Endodermal cell (in vitro differentiated cells): ENCODE data around the gene MARK1. TPM values are rescaled to one million over a fixed set of nuclear protein-coding genes. Genes with fewer than 3 reads are reported as not detected.

ENCODE experiments used
- DNase-seq: peaks from one replicate; pipeline ENCODE4 v3.0.0-alpha.2; 2017
- H3K27ac ChIP-seq: 2 replicates; pipeline ENCODE4 v1.5.1; 2013; ENCODE audit warnings: mild to moderate bottlenecking, low read depth, low read length, moderate library complexity
- H3K27me3 ChIP-seq: 2 replicates; pipeline ENCODE4 v1.6.1; 2013; ENCODE audit warnings: mild to moderate bottlenecking, low read length, moderate library complexity; ENCODE audit not compliant: insufficient read depth, control insufficient read depth, poor library complexity, severe bottlenecking
- H3K36me3 ChIP-seq: 2 replicates; pipeline ENCODE4 v1.7.0; 2013; ENCODE audit warnings: mild to moderate bottlenecking, low read length, moderate library complexity; ENCODE audit not compliant: control insufficient read depth, insufficient read depth
- H3K4me1 ChIP-seq: one replicate; pipeline ENCODE4 v1.7.0; 2013; ENCODE audit warnings: low read length; ENCODE audit not compliant: control insufficient read depth, insufficient read depth
- H3K4me3 ChIP-seq: 2 replicates; pipeline ENCODE4 v1.5.1; 2013; ENCODE audit warnings: mild to moderate bottlenecking, low read length, moderate library complexity
- H3K9ac ChIP-seq: 2 replicates; pipeline ENCODE4 v1.6.1; 2013; ENCODE audit warnings: mild to moderate bottlenecking, low read length, moderate library complexity; ENCODE audit not compliant: poor library complexity, severe bottlenecking; ENCODE audit errors: extremely low read depth
- H3K9me3 ChIP-seq: 2 replicates; pipeline ENCODE4 v1.6.1; 2013; ENCODE audit warnings: mild to moderate bottlenecking, low read length, moderate library complexity; ENCODE audit not compliant: control insufficient read depth
- H3K27ac Mint-ChIP-seq: 2 replicates; pipeline ENCODE4 v1.8.0; 2020; ENCODE audit warnings: mixed read lengths
- H3K27me3 Mint-ChIP-seq: 2 replicates; pipeline ENCODE4 v1.8.0; 2021; ENCODE audit warnings: mild to moderate bottlenecking, mixed read lengths; ENCODE audit not compliant: insufficient read depth
- H3K36me3 Mint-ChIP-seq: 2 replicates; pipeline ENCODE4 v1.8.0; 2020; ENCODE audit warnings: low read depth, mixed read lengths
- H3K4me1 Mint-ChIP-seq: 2 replicates; pipeline ENCODE4 v1.8.0; 2020; ENCODE audit warnings: mixed read lengths
- H3K4me3 Mint-ChIP-seq: 2 replicates; pipeline ENCODE4 v1.8.0; 2020; ENCODE audit warnings: mild to moderate bottlenecking, moderate library complexity, mixed read lengths
- H3K9me3 Mint-ChIP-seq: 2 replicates; pipeline ENCODE4 v1.8.0; 2020; ENCODE audit warnings: mild to moderate bottlenecking, mixed read lengths
- WGBS, 2 experiments: methylation state at CpG; one replicate each; pipeline versions ENCODE4 v1.1.5 to v1.1.7; 2013; ENCODE audit warnings: missing lambda C conversion rate in 2 of 2, mixed read lengths in 1 of 2; ENCODE audit not compliant: insufficient coverage in 1 of 2, insufficient read length in 1 of 2; 5-methylcytosine and 5-hydroxymethylcytosine counted together
- total RNA-seq, 2 donors: library from RNA; stranded (reverse); fragmentation: NEBNext Ultra II Directional in 1 of 2; extraction: Animal tissue kit (Norgen Biotek cat#: 25700) in 1 of 2; gene quantifications; 2 replicates in 1 of 2; 3 replicates in 1 of 2; pipeline ENCODE4 v1.2.1, GENCODE V29; 2021
- TF ChIP-seq, protein P1 (sequence below): fragments of 200-600 bp; sonication (generic); conservative IDR thresholded peaks from 2 replicates; pipeline ENCODE4 v1.5.0; 2021; ENCODE audit warnings: antibody characterized with exemption, mild to moderate bottlenecking

MARK1 gene
- total RNA-seq, 2 donors from 2014 or later = 8.8 to 12.6 TPM

DNA sequence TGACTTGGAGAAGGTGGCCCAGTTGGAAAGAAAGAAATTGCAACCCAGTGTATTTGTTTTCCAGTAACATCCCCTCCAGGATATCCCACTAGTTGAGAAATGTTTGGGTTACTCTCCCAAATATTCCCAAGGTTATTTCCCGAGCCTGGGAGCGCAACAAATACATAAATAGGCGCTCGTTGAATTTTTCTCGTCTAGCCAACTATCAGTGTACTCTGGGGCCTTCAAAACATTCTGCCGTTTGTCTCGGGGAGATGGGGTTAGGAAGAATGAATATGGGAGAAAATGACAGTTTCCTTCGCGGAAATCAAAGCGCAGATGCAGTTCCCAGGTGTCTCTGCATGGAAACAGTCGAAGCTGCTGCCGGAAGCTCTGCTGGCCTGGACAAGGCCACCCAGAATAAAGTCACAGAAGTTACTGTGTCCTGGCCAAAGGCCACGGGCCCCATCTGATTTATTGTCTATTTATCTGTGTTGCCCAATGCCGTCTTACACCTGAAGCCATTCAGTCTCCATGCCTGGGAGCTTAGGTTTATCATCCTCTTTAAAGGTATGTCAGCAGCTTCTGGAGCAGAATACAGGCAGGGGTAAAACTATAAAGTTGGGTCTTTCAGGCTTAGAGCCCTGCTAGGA, 163.2 kb downstream of the MARK1 start:
- H3K4me3 Mint-ChIP-seq = peak overlapping the region; percentile 77
- peaks cover 39% of the 10 kb centered on the region for H3K27me3 Mint-ChIP-seq
- H3K9me3 Mint-ChIP-seq = no peaks in the 10 kb centered on the region
- TF ChIP-seq, protein P1, sequence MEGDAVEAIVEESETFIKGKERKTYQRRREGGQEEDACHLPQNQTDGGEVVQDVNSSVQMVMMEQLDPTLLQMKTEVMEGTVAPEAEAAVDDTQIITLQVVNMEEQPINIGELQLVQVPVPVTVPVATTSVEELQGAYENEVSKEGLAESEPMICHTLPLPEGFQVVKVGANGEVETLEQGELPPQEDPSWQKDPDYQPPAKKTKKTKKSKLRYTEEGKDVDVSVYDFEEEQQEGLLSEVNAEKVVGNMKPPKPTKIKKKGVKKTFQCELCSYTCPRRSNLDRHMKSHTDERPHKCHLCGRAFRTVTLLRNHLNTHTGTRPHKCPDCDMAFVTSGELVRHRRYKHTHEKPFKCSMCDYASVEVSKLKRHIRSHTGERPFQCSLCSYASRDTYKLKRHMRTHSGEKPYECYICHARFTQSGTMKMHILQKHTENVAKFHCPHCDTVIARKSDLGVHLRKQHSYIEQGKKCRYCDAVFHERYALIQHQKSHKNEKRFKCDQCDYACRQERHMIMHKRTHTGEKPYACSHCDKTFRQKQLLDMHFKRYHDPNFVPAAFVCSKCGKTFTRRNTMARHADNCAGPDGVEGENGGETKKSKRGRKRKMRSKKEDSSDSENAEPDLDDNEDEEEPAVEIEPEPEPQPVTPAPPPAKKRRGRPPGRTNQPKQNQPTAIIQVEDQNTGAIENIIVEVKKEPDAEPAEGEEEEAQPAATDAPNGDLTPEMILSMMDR = no peak
- H3K27ac Mint-ChIP-seq = no peak overlapping the region
- H3K36me3 ChIP-seq = no peaks in the 10 kb centered on the region
- H3K4me1 Mint-ChIP-seq = peaks cover 7% of the 10 kb centered on the region
- H3K9me3 ChIP-seq = no peaks in the 10 kb centered on the region
- H3K4me1 ChIP-seq = no peaks in the 10 kb centered on the region
- H3K4me3 ChIP-seq = peak overlapping the region; percentile 83
- peak overlapping the region; percentile 35 for H3K9ac ChIP-seq
- H3K27me3 ChIP-seq = peaks cover 31% of the 10 kb centered on the region
- no peak overlapping the region for H3K27ac ChIP-seq
- no peaks in the 10 kb centered on the region for H3K36me3 Mint-ChIP-seq
- 77 to 91% methylated on average over 7 to 14 of the region's 14 CpGs for WGBS, 2 experiments
- DNase-seq = no peak

DNA sequence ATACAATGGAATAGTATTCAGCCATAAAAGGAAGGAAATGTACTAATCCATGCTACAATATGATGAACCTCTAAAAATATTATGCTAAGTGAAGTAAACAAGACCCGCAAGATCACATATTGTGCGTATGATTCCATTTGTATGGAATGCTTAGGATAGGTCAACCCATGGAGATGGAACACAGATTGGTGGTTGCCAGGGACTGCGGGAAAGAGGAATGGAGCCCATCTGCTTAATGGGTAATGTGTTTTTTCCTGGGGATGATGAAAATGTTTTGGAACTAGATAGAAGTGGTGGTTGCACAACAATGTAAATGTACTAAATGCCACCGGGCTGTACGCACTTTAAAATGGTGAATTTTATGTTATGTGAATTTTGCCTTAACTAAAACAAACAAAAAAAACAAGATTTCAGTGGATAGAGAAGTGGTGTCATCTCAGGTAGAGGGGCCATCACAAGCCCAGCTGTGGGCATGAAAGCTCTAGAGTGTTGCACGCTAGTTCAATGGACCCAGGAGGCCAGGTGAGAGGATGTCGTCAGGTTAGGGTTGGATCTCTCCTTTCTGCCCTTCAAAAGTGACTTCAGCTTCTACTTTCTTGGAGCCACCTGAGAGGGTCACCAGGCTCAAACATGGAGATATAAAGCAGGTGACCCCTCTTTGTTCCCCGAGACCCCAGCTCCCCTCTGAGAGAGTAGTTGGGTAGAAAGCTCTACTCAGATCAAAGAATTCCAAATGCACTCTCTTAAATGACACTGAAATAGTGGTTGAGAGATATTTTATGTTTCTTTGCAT, 164.7 kb downstream of the MARK1 start:
- peaks cover 31% of the 10 kb centered on the region for H3K27me3 ChIP-seq
- no peak for DNase-seq
- WGBS, 2 experiments = 96 to 99% methylated on average over 7 to 8 of the region's 8 CpGs
- Mint-ChIP-seq H3K27me3 (peaks cover 39% of the 10 kb centered on the region), H3K4me3 (no peak overlapping the region), H3K4me1 (peaks cover 7% of the 10 kb centered on the region), H3K9me3 (no peaks in the 10 kb centered on the region), H3K36me3 (peaks cover 2% of the 10 kb centered on the region), H3K27ac (no peak overlapping the region)
- no peaks in the 10 kb centered on the region for H3K9me3 ChIP-seq
- H3K4me3 ChIP-seq = no peak overlapping the region
- no peak overlapping the region for H3K27ac ChIP-seq
- TF ChIP-seq, protein P1 = no peak
- H3K4me1 ChIP-seq = no peaks in the 10 kb centered on the region
- no peak overlapping the region for H3K9ac ChIP-seq
- H3K36me3 ChIP-seq = no peaks in the 10 kb centered on the region

DNA sequence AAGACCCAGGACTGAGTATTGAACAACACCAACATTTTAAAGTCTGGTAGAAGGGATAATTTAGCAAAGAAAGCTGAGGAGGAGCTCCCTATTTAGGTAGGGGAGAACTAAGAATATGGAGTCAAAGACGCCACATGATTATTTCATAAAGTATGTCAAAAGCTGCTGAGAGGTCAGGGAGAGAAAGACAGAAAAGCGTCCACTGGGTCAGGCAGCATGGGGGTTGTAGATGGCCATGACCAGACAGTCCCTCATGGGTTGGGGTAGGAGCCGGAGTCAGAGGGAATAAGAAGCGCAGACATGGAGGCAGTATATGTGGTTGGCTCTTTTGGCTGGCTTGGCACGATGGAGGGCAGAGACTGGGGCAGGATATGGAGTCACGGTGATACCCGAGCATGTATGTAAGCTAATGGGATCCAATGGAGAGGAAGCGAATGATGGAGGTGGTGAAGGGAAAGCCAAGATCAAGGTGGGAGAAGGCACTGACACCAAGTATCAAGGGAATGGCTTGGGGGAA, 167.0 kb downstream of the MARK1 start:
- H3K36me3 Mint-ChIP-seq = peaks cover 2% of the 10 kb centered on the region
- peaks cover 4% of the 10 kb centered on the region for H3K4me1 Mint-ChIP-seq
- Histone ChIP-seq H3K4me3 (no peak overlapping the region), H3K9ac (no peak overlapping the region), H3K9me3 (no peaks in the 10 kb centered on the region), H3K36me3 (no peaks in the 10 kb centered on the region), H3K27ac (no peak overlapping the region), H3K27me3 (peaks cover 22% of the 10 kb centered on the region), H3K4me1 (no peaks in the 10 kb centered on the region)
- 94 to 95% methylated on average over 5 to 8 of the region's 8 CpGs for WGBS, 2 experiments
- no peak for DNase-seq
- H3K27ac Mint-ChIP-seq = no peak overlapping the region
- TF ChIP-seq, protein P1 = no peak
- H3K4me3 Mint-ChIP-seq = no peak overlapping the region
- peaks cover 32% of the 10 kb centered on the region for H3K27me3 Mint-ChIP-seq
- H3K9me3 Mint-ChIP-seq = no peaks in the 10 kb centered on the region
